Suprapubic skin (tissue), 4 donors: ENCODE measurements around the gene DAB1. TPM values are rescaled to one million over a fixed set of nuclear protein-coding genes. Genes with fewer than 3 reads are reported as not detected.

Experiments used
- DNase-seq, 2 donors: peaks; one replicate each; pipeline ENCODE4 v3.0.0-alpha.2; 2019; ENCODE audit warnings: low spot score in 2 of 2
- H3K27ac ChIP-seq: fragments of 200-600 bp; sonication (generic); one replicate; pipeline ENCODE4 v1.5.1; 2019
- H3K27me3 ChIP-seq: fragments of 200-600 bp; sonication (generic); one replicate; pipeline ENCODE4 v1.5.1; 2019
- H3K36me3 ChIP-seq: fragments of 200-600 bp; sonication (generic); one replicate; pipeline ENCODE4 v1.5.1; 2019
- H3K4me1 ChIP-seq: fragments of 200-600 bp; sonication (generic); one replicate; pipeline ENCODE4 v1.5.1; 2019
- H3K4me3 ChIP-seq: fragments of 200-600 bp; sonication (generic); one replicate; pipeline ENCODE4 v1.5.1; 2019; ENCODE audit warnings: mild to moderate bottlenecking
- H3K9me3 ChIP-seq: fragments of 200-600 bp; sonication (generic); one replicate; pipeline ENCODE4 v1.5.1; 2019
- EP300 ChIP-seq: sonication (generic); formaldehyde crosslinking; IDR thresholded peaks from one replicate; pipeline ENCODE4 v1.6.1; 2017; ENCODE audit warnings: antibody characterized with exemption
- POLR2A ChIP-seq, 2 donors: fragments of 450-650 bp; IDR thresholded peaks; one replicate each; pipeline ENCODE4 v1.6.1; 2017; ENCODE audit warnings: antibody characterized with exemption in 2 of 2, mild to moderate bottlenecking in 2 of 2, moderate library complexity in 2 of 2
- POLR2AphosphoS5 ChIP-seq, 3 donors: sonication (generic); formaldehyde crosslinking; IDR thresholded peaks; one replicate each; pipeline ENCODE4 v1.6.1; 2017; ENCODE audit warnings: antibody characterized with exemption in 3 of 3
- WGBS: methylation state at CpG from one replicate; pipeline ENCODE4 v1.1.5; 2018; 5-methylcytosine and 5-hydroxymethylcytosine counted together
- total RNA-seq, 4 donors: library from RNA; depleted of rRNA; stranded (reverse); fragments of >200 nt; gene quantifications; one replicate each; pipeline ENCODE4 v1.1.0, GENCODE V29; 2016
- TF ChIP-seq, protein P1 (sequence below), 2 donors: fragments of 200-600 bp in 1 of 2; fragments of 450-650 bp in 1 of 2; sonication (generic) in 1 of 2; IDR thresholded peaks; one replicate each; pipeline ENCODE4 v1.5.1; 2016 to 2019; ENCODE audit warnings: antibody characterized with exemption in 2 of 2, mild to moderate bottlenecking in 1 of 2, moderate library complexity in 1 of 2

DAB1 gene
- total RNA-seq, 4 donors from 2014 or later = 0.17 to 1.0 (median 0.30) TPM

DNA sequence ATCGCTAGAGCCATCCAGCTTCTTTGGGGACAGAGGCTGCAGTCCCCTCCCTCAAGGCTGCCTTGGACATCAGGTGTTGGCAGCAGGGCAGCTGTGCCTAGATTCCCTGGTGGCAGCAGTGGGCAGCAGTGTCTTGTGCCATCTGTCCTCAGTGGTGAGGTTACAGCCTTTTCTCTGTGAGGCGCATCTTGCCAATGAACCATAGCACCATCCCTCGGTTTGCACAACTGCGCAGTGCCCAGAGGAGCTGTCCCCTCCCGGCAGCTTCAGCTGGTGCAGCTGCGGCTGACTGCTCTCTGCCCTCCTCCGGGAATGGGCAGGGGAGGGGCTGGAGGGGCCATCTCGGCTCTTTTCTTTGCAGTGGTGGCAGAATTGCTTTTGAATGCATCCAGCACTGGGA is 399.0 kb downstream of the DAB1 start:
- H3K4me1 ChIP-seq = no peaks in the 10 kb centered on the region
- H3K27me3 ChIP-seq = no peaks in the 10 kb centered on the region
- H3K27ac ChIP-seq = no peak overlapping the region
- no peak overlapping the region for H3K4me3 ChIP-seq
- no peak for DNase-seq
- 69% methylated on average over 8 of the region's 8 CpGs for WGBS
- no peak for TF ChIP-seq EP300
- TF ChIP-seq POLR2AphosphoS5 (IDR thresholded peaks at IDR 0.05) = no peak
- TF ChIP-seq POLR2A (IDR thresholded peaks at IDR 0.05) = no peak
- TF ChIP-seq, protein P1, sequence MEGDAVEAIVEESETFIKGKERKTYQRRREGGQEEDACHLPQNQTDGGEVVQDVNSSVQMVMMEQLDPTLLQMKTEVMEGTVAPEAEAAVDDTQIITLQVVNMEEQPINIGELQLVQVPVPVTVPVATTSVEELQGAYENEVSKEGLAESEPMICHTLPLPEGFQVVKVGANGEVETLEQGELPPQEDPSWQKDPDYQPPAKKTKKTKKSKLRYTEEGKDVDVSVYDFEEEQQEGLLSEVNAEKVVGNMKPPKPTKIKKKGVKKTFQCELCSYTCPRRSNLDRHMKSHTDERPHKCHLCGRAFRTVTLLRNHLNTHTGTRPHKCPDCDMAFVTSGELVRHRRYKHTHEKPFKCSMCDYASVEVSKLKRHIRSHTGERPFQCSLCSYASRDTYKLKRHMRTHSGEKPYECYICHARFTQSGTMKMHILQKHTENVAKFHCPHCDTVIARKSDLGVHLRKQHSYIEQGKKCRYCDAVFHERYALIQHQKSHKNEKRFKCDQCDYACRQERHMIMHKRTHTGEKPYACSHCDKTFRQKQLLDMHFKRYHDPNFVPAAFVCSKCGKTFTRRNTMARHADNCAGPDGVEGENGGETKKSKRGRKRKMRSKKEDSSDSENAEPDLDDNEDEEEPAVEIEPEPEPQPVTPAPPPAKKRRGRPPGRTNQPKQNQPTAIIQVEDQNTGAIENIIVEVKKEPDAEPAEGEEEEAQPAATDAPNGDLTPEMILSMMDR (IDR thresholded peaks at IDR 0.05) = no peak
- H3K36me3 ChIP-seq = no peaks in the 10 kb centered on the region
- no peaks in the 10 kb centered on the region for H3K9me3 ChIP-seq

DNA sequence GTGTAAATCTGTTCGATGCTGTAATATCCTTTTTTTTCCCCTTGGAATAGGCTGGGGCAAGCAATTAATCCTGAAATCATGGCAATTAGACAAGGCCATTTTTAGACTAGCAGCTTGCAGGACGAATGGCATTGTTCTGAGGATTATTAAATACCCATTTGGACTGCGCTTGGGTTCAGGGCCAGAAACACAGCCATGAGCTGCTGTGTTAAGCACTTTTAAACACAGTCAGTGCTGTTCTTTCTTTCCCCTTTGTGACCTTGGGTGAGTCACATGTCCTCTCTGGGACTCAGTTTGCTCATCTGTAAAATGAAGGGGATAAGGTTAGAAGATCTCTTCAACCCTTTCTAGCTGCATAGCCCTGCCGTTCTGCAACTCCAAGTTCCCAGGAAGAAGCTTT is 399.4 kb downstream of the DAB1 start:
- 78% methylated on average over 4 of the region's 4 CpGs for WGBS
- TF ChIP-seq EP300 (no peak), POLR2A (IDR thresholded peaks at IDR 0.05) (no peak), POLR2AphosphoS5 (IDR thresholded peaks at IDR 0.05) (no peak)
- TF ChIP-seq, protein P1 (IDR thresholded peaks at IDR 0.05) = no peak
- Histone ChIP-seq H3K36me3 (no peaks in the 10 kb centered on the region), H3K27ac (no peak overlapping the region), H3K4me1 (no peaks in the 10 kb centered on the region), H3K4me3 (no peak overlapping the region), H3K9me3 (no peaks in the 10 kb centered on the region), H3K27me3 (no peaks in the 10 kb centered on the region)
- no peak for DNase-seq

DNA sequence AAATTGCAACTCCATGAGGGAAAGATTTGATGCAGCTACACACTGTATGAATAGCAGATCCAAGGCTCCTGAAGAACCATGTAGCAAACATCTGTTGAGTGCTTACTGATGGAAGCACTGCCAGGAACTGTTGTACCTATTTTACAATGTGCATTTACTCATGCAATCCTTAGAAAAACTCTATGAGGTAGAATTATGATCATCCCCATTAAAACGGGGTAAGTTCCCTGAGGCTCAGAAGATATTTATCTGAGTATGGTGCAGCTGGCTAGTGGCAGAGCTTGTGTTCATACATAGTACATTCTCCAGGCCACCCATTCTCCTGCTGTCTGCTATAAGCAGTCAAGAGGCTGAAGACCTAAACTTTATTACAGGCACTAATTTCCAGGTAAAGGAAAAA is 403.6 kb downstream of the DAB1 start:
- Histone ChIP-seq H3K36me3 (no peaks in the 10 kb centered on the region), H3K9me3 (no peaks in the 10 kb centered on the region), H3K4me1 (no peaks in the 10 kb centered on the region), H3K27me3 (peaks cover 3% of the 10 kb centered on the region), H3K4me3 (no peak overlapping the region), H3K27ac (no peak overlapping the region)
- TF ChIP-seq EP300 (no peak), POLR2AphosphoS5 (IDR thresholded peaks at IDR 0.05) (no peak), POLR2A (IDR thresholded peaks at IDR 0.05) (no peak)
- TF ChIP-seq, protein P1 (IDR thresholded peaks at IDR 0.05) = no peak
- WGBS = 31% methylated on average over 1 of the region's 1 CpG
- no peak for DNase-seq

DNA sequence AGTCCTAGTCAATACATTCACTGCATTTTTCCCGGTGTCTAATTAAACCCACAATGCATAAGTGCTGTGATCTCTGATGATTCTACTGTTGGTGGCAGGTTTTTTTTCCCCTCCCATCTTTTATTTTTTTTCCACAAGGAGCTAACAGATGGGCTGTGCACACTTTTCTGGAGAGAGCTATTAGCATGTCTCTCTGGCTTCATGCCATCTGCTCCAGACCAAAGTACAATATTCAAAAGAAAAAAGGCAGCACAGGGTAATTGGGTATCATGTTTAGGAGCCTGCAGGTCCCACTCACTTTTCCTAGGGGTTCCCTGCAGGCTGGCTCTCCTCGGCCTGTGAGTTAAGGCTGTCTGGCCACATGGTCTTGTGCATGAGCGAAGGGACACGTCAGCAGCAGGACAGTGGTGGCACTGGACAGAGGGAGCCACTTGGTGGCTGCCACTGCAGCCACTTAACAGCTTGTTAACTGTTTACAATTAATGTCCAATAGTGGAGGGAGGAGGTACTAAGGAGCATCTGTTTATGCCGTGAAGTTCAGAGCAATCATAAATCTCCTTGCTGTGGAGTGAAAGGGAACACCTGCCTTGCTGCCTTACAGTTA is 404.5 kb downstream of the DAB1 start:
- no peak for DNase-seq
- Histone ChIP-seq H3K9me3 (no peaks in the 10 kb centered on the region), H3K36me3 (no peaks in the 10 kb centered on the region), H3K27me3 (peaks cover 3% of the 10 kb centered on the region), H3K27ac (no peak overlapping the region), H3K4me3 (no peak overlapping the region), H3K4me1 (no peaks in the 10 kb centered on the region)
- TF ChIP-seq POLR2A (IDR thresholded peaks at IDR 0.05) (no peak), POLR2AphosphoS5 (IDR thresholded peaks at IDR 0.05) (no peak), EP300 (no peak)
- TF ChIP-seq, protein P1 (IDR thresholded peaks at IDR 0.05) = no peak
- WGBS = 60% methylated on average over 5 of the region's 5 CpGs

DNA sequence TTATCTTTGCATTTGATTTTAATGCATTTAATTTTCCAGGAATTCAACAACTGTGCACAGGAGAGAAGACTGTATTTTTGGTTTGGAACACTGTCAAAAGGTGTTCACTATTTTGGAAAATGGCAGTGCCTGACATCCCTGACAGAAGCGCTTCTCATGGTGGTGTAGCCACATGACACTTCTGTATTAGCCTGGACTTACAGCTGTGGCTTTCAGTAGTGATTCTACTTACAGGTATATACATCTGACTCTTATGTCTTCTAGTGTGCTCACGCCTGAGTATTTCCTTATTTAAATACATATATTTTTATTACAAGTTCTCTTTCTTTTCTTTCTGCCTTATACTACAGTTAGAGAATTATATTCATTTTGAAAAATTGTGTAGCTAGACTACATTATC is 405.7 kb downstream of the DAB1 start:
- TF ChIP-seq, protein P1 (IDR thresholded peaks at IDR 0.05) = no peak
- TF ChIP-seq POLR2AphosphoS5 (IDR thresholded peaks at IDR 0.05) (no peak), POLR2A (IDR thresholded peaks at IDR 0.05) (no peak), EP300 (no peak)
- no peaks in the 10 kb centered on the region for H3K4me1 ChIP-seq
- H3K4me3 ChIP-seq = no peak overlapping the region
- H3K36me3 ChIP-seq = no peaks in the 10 kb centered on the region
- DNase-seq = no peak
- H3K9me3 ChIP-seq = no peaks in the 10 kb centered on the region
- H3K27me3 ChIP-seq = peaks cover 3% of the 10 kb centered on the region
- H3K27ac ChIP-seq = no peak overlapping the region
- WGBS = 93% methylated on average over 2 of the region's 2 CpGs
